ENCODE data around the gene ZNF98. TPM values are rescaled to one million over a fixed set of nuclear protein-coding genes. Genes with fewer than 3 reads are reported as not detected.

The ZNF98 gene
- total RNA-seq (ENCODE audit: unreplicated experiment): not detected
- long read RNA-seq: 0 reads

- H3K4me3 Mint-ChIP-seq (ENCODE audit: unreplicated experiment): no peak within 1 kb of the TSS
- peaks cover 11% of the 10 kb centered on the region for H3K9me3 Mint-ChIP-seq (ENCODE audit: unreplicated experiment)
Observed at GRCh38 chr19:22422211-22422610, at the start of gene ZNF98. TSS of gene ZNF98 (minus strand) at chr19:22422346. CDS start at chr19:22422224, 122 bp downstream.

GRCh38 chr19:22446605-22447004, 24.5 kb upstream of the ZNF98 start:
- Mint-ChIP-seq H3K36me3 (ENCODE audit: unreplicated experiment) (no peaks in the 10 kb centered on the region), H3K9me3 (ENCODE audit: unreplicated experiment) (peaks cover 12% of the 10 kb centered on the region), H3K27ac (ENCODE audit: unreplicated experiment) (no peak overlapping the region), H3K4me3 (ENCODE audit: unreplicated experiment) (no peak overlapping the region), H3K4me1 (ENCODE audit: low read depth, unreplicated experiment) (no peaks in the 10 kb centered on the region), H3K27me3 (ENCODE audit: unreplicated experiment) (peaks cover 2% of the 10 kb centered on the region)
- no peak for DNase-seq
- no peak for TF ChIP-seq CTCF (IDR thresholded peaks at IDR 0.05; ENCODE audit: partially characterized antibody, unreplicated experiment)

More at GRCh38 chr19:22422211-22422610, at the start of gene ZNF98:
- Mint-ChIP-seq H3K4me1 (ENCODE audit: low read depth, unreplicated experiment) (no peaks in the 10 kb centered on the region), H3K27me3 (ENCODE audit: unreplicated experiment) (no peaks in the 10 kb centered on the region), H3K36me3 (ENCODE audit: unreplicated experiment) (peaks cover 5% of the 10 kb centered on the region), H3K27ac (ENCODE audit: unreplicated experiment) (no peak within 1 kb of the TSS)
- DNase-seq: no peak
- no peak for TF ChIP-seq CTCF (IDR thresholded peaks at IDR 0.05; ENCODE audit: partially characterized antibody, unreplicated experiment)

- peaks cover 7% of the 10 kb centered on the region for H3K9me3 Mint-ChIP-seq (ENCODE audit: unreplicated experiment)
- H3K4me3 Mint-ChIP-seq (ENCODE audit: unreplicated experiment): no peak overlapping the region
- DNase-seq: no peak
- no peaks in the 10 kb centered on the region for H3K36me3 Mint-ChIP-seq (ENCODE audit: unreplicated experiment)
- no peak for TF ChIP-seq CTCF (IDR thresholded peaks at IDR 0.05; ENCODE audit: partially characterized antibody, unreplicated experiment)
- H3K27ac Mint-ChIP-seq (ENCODE audit: unreplicated experiment): no peak overlapping the region
- H3K27me3 Mint-ChIP-seq (ENCODE audit: unreplicated experiment): no peaks in the 10 kb centered on the region
- H3K4me1 Mint-ChIP-seq (ENCODE audit: low read depth, unreplicated experiment): no peaks in the 10 kb centered on the region
Observed at GRCh38 chr19:22438011-22438410, 15.9 kb upstream of the ZNF98 start.

- Mint-ChIP-seq H3K27me3 (ENCODE audit: unreplicated experiment) (no peaks in the 10 kb centered on the region), H3K4me3 (ENCODE audit: unreplicated experiment) (no peak overlapping the region), H3K9me3 (ENCODE audit: unreplicated experiment) (peaks cover 8% of the 10 kb centered on the region), H3K27ac (ENCODE audit: unreplicated experiment) (no peak overlapping the region), H3K36me3 (ENCODE audit: unreplicated experiment) (peaks cover 5% of the 10 kb centered on the region), H3K4me1 (ENCODE audit: low read depth, unreplicated experiment) (no peaks in the 10 kb centered on the region)
- TF ChIP-seq CTCF (IDR thresholded peaks at IDR 0.05; ENCODE audit: partially characterized antibody, unreplicated experiment): no peak
- DNase-seq: no peak
Observed at GRCh38 chr19:22427960-22428913, 6.1 kb upstream of the ZNF98 start.

GRCh38 chr19:22427547-22427946, 5.4 kb upstream of the ZNF98 start:
- H3K36me3 Mint-ChIP-seq (ENCODE audit: unreplicated experiment): peaks cover 5% of the 10 kb centered on the region
- DNase-seq: no peak
- no peak overlapping the region for H3K4me3 Mint-ChIP-seq (ENCODE audit: unreplicated experiment)
- H3K27me3 Mint-ChIP-seq (ENCODE audit: unreplicated experiment): no peaks in the 10 kb centered on the region
- H3K4me1 Mint-ChIP-seq (ENCODE audit: low read depth, unreplicated experiment): no peaks in the 10 kb centered on the region
- no peak for TF ChIP-seq CTCF (IDR thresholded peaks at IDR 0.05; ENCODE audit: partially characterized antibody, unreplicated experiment)
- H3K27ac Mint-ChIP-seq (ENCODE audit: unreplicated experiment): no peak overlapping the region
- peaks cover 11% of the 10 kb centered on the region for H3K9me3 Mint-ChIP-seq (ENCODE audit: unreplicated experiment)
